SK-N-SH (cell line): ENCODE measurements around the gene NEDD1. TPM values are rescaled to one million over a fixed set of nuclear protein-coding genes. Genes with fewer than 3 reads are reported as not detected.

Source experiments
- FOXM1 ChIP-seq: IDR thresholded peaks from 2 replicates; pipeline ENCODE4 v1.4.0; 2012; ENCODE audit warnings: low read depth, mild to moderate bottlenecking
- GABPA ChIP-seq: IDR thresholded peaks from 2 replicates; pipeline ENCODE4 v1.4.0; 2012; ENCODE audit warnings: low read depth, mild to moderate bottlenecking
- polyA plus RNA-seq, 3 experiments: library from polyadenylated mRNA; depleted of rRNA; stranded (reverse); fragments of >200 nt; gene quantifications; 2 replicates each; pipeline ENCODE4 v1.2.3, GENCODE V29; 2012
- small RNA-seq, 7 experiments: library from RNA; depleted of rRNA; stranded (forward); fragments of <200 nt; gene quantifications; one replicate each; pipeline ENCODE3, GENCODE V24; 2012
- TF ChIP-seq, protein P1 (sequence below): IDR thresholded peaks from 2 replicates; pipeline ENCODE4 v1.4.0; 2012; ENCODE audit warnings: low read depth

Gene NEDD1
- polyA plus RNA-seq, 1 of the 3 experiments (the other 2 are of a cell fraction) = 6.0 TPM

DNA sequence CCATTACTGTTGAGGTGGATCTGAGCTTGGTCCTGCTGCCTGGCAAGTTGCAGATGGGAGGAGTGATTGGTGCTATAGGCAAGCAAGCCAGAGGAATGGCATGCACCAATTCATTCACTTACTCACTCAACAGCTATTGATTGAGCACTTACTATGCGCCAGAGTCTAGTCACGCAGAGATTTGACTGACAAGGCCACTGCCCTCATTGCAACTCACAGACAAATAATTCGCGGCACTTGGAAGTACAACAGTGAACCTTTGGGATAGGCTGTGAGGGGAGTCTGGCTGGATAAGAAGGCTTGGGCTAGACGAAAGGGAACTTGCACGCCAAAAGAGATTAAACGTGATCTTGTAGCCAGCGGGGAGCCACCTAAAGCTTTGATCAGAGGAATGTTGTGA is 96.2 kb downstream of the NEDD1 start (continued):
- TF ChIP-seq, protein P1, sequence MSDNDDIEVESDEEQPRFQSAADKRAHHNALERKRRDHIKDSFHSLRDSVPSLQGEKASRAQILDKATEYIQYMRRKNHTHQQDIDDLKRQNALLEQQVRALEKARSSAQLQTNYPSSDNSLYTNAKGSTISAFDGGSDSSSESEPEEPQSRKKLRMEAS = no peak
- no peak for TF ChIP-seq FOXM1
- no peak for TF ChIP-seq GABPA

Small RNA genes lying within 50 kb of the gene (small RNA-seq; reads per million reads assigned to genes)
- gene RF00019 = 0 reads per million in 7 experiments
